DOHH2 (cell line): Measurements from ENCODE around the gene TFPT.

Experiments used
- EZH2phosphoT487 ChIP-seq: fragments of 200-600 bp; sonication (generic); IDR thresholded peaks from 2 replicates; pipeline ENCODE4 v1.6.1; 2017; ENCODE audit warnings: borderline replicate concordance, mild to moderate bottlenecking, antibody characterized with exemption, low read length, moderate library complexity, mixed read lengths
- TF ChIP-seq, protein P1 (sequence below): fragments of 200-600 bp; sonication (generic); IDR thresholded peaks from one replicate; pipeline ENCODE4 v1.5.1; 2014; ENCODE audit warnings: antibody characterized with exemption, mild to moderate bottlenecking, low read depth, low read length; ENCODE audit not compliant: poor library complexity, severe bottlenecking

DNA sequence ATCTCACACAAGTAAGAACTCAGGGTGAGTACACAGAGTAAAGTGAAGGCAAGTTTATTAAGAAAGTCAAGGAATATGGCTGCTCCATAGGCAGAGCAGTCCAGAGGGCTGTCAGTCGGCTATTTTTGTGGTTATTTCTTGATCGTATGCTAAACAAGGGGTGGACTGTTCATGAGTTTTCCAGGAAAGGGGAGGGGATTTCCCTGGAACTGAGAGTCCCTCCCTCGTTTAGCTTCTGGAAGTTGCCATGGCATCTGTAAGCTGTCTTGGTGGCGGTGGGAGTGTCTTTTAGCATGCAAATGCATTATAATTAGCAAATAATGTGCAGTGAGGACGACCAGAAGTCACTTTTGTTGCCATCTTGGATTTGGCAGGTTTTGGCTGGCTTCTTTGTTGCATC, 46.0 kb downstream of the TFPT start:
- TF ChIP-seq, protein P1, sequence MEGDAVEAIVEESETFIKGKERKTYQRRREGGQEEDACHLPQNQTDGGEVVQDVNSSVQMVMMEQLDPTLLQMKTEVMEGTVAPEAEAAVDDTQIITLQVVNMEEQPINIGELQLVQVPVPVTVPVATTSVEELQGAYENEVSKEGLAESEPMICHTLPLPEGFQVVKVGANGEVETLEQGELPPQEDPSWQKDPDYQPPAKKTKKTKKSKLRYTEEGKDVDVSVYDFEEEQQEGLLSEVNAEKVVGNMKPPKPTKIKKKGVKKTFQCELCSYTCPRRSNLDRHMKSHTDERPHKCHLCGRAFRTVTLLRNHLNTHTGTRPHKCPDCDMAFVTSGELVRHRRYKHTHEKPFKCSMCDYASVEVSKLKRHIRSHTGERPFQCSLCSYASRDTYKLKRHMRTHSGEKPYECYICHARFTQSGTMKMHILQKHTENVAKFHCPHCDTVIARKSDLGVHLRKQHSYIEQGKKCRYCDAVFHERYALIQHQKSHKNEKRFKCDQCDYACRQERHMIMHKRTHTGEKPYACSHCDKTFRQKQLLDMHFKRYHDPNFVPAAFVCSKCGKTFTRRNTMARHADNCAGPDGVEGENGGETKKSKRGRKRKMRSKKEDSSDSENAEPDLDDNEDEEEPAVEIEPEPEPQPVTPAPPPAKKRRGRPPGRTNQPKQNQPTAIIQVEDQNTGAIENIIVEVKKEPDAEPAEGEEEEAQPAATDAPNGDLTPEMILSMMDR = no peak
- TF ChIP-seq EZH2phosphoT487 = no peak
